ENCODE data around the gene TAX1BP3.

DNA sequence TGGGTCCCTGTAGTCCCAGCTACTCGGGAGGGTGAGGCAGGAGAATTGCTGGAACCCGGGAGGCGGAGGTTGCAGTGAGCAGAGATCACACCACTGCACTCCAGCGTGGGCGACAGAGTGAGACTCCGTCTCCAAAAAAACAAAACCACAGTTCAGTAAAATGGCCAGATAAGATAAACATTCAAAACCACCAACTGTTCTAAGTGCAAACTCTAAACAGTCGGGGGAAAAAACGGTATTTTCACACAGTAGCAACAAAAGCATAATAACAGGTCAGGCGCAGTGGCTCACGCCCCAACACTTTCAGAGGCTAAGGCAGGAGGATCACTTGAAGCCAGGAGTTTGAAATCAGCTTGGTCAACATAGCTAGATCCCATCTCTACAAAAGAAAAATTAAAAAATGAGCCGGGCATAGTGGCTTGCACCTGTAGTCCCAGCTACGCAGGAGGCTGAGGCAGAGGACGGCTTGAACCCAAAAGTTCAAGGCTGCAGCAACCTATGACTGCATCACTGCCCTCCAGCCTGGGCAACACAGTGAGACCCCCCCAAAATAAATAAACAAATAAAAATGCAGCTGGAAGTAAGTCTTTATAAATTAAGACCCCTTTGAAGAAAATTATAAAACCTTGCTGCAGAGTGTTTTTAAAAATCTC, 44.6 kb upstream of the TAX1BP3 start:
- TF ChIP-seq ZNF747 (tag by site-specific recombination; IDR thresholded peaks at IDR 0.05) (no peak), CTCF (tag by site-specific recombination; IDR thresholded peaks at IDR 0.05) (no peak), ZNF138 (tag by site-specific recombination; IDR thresholded peaks at IDR 0.05; ENCODE audit: borderline replicate concordance) (no peak), SP2 (tag by site-specific recombination; IDR thresholded peaks at IDR 0.05) (no peak), ZNF830 (tag by site-specific recombination; IDR thresholded peaks at IDR 0.05; ENCODE audit: low read depth) (no peak), ZEB2 (tag by site-specific recombination; IDR thresholded peaks at IDR 0.05) (no peak), ZNF133 (tag by site-specific recombination; IDR thresholded peaks at IDR 0.05) (no peak)
- TF ChIP-seq, protein P1, sequence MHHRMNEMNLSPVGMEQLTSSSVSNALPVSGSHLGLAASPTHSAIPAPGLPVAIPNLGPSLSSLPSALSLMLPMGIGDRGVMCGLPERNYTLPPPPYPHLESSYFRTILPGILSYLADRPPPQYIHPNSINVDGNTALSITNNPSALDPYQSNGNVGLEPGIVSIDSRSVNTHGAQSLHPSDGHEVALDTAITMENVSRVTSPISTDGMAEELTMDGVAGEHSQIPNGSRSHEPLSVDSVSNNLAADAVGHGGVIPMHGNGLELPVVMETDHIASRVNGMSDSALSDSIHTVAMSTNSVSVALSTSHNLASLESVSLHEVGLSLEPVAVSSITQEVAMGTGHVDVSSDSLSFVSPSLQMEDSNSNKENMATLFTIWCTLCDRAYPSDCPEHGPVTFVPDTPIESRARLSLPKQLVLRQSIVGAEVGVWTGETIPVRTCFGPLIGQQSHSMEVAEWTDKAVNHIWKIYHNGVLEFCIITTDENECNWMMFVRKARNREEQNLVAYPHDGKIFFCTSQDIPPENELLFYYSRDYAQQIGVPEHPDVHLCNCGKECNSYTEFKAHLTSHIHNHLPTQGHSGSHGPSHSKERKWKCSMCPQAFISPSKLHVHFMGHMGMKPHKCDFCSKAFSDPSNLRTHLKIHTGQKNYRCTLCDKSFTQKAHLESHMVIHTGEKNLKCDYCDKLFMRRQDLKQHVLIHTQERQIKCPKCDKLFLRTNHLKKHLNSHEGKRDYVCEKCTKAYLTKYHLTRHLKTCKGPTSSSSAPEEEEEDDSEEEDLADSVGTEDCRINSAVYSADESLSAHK (tag by site-specific recombination; IDR thresholded peaks at IDR 0.05): no peak

All from HEK293 (cell line).